Measurements from ENCODE around the gene YPEL3.
A peak's percentile ranks its signal among the peaks of the same experiment; 100 is the strongest.

Gene YPEL3

GRCh38 chr16:30096105-30096861 is at the start of gene YPEL3:
TSS of gene YPEL3 (minus strand) at chr16:30096213. CDS start at chr16:30095482, 731 bp downstream.
- Histone ChIP-seq H3K4me3 (ENCODE audit: low read length) (peak within 1 kb of the TSS; percentile 65), H3K9me3 (ENCODE audit: insufficient read depth, low read depth, low read length) (peaks cover 22% of the 10 kb centered on the region), H3K9ac (ENCODE audit: low read depth, low read length) (peak within 1 kb of the TSS; percentile 87; the same call in 1 of the 2 replicates), H3K27ac (ENCODE audit: low read length) (peak within 1 kb of the TSS; percentile 78), H3K4me1 (ENCODE audit: insufficient read depth, low read length) (peaks cover 8% of the 10 kb centered on the region; the same call in 1 of the 2 replicates), H3K27me3 (ENCODE audit: insufficient read depth, low read length) (no peaks in the 10 kb centered on the region), H3K36me3 (ENCODE audit: insufficient read depth, low read depth, low read length) (peaks cover 14% of the 10 kb centered on the region)

- H3K27me3 ChIP-seq (ENCODE audit: insufficient read depth, low read length), result no peaks in the 10 kb centered on the region
- no peak overlapping the region for H3K9ac ChIP-seq (ENCODE audit: low read depth, low read length)
- no peak overlapping the region for H3K4me3 ChIP-seq (ENCODE audit: low read length)
- H3K4me1 ChIP-seq (ENCODE audit: insufficient read depth, low read length), result no peaks in the 10 kb centered on the region
- H3K36me3 ChIP-seq (ENCODE audit: insufficient read depth, low read depth, low read length), result no peaks in the 10 kb centered on the region
- H3K27ac ChIP-seq (ENCODE audit: low read length), result no peak overlapping the region
- H3K9me3 ChIP-seq (ENCODE audit: insufficient read depth, low read depth, low read length), result 0 out of 2 replicates have a peak, but pooled peaks cover 9% of the 10 kb centered on the region
Observed at GRCh38 chr16:30145657-30146056, 49.6 kb upstream of the YPEL3 start.

GRCh38 chr16:30144917-30145316 is 48.9 kb upstream of the YPEL3 start:
- Histone ChIP-seq H3K9ac (ENCODE audit: low read depth, low read length) (no peak overlapping the region), H3K9me3 (ENCODE audit: insufficient read depth, low read depth, low read length) (0 out of 2 replicates have a peak, but pooled peaks cover 9% of the 10 kb centered on the region), H3K4me3 (ENCODE audit: low read length) (no peak overlapping the region), H3K4me1 (ENCODE audit: insufficient read depth, low read length) (no peaks in the 10 kb centered on the region), H3K36me3 (ENCODE audit: insufficient read depth, low read depth, low read length) (no peaks in the 10 kb centered on the region), H3K27ac (ENCODE audit: low read length) (no peak overlapping the region), H3K27me3 (ENCODE audit: insufficient read depth, low read length) (no peaks in the 10 kb centered on the region)

GRCh38 chr16:30144017-30144416 is 48.0 kb upstream of the YPEL3 start:
- H3K4me1 ChIP-seq (ENCODE audit: insufficient read depth, low read length), result no peaks in the 10 kb centered on the region
- no peak overlapping the region for H3K9ac ChIP-seq (ENCODE audit: low read depth, low read length)
- H3K27ac ChIP-seq (ENCODE audit: low read length), result no peak overlapping the region
- 0 out of 2 replicates have a peak, but pooled peaks cover 1% of the 10 kb centered on the region for H3K9me3 ChIP-seq (ENCODE audit: insufficient read depth, low read depth, low read length)
- no peaks in the 10 kb centered on the region for H3K27me3 ChIP-seq (ENCODE audit: insufficient read depth, low read length)
- no peaks in the 10 kb centered on the region for H3K36me3 ChIP-seq (ENCODE audit: insufficient read depth, low read depth, low read length)
- H3K4me3 ChIP-seq (ENCODE audit: low read length), result no peak overlapping the region

GRCh38 chr16:30143347-30143702 is 47.3 kb upstream of the YPEL3 start:
- Histone ChIP-seq H3K9me3 (ENCODE audit: insufficient read depth, low read depth, low read length) (no peaks in the 10 kb centered on the region), H3K4me3 (ENCODE audit: low read length) (no peak overlapping the region), H3K27ac (ENCODE audit: low read length) (no peak overlapping the region), H3K36me3 (ENCODE audit: insufficient read depth, low read depth, low read length) (no peaks in the 10 kb centered on the region), H3K4me1 (ENCODE audit: insufficient read depth, low read length) (no peaks in the 10 kb centered on the region), H3K9ac (ENCODE audit: low read depth, low read length) (no peak overlapping the region), H3K27me3 (ENCODE audit: insufficient read depth, low read length) (no peaks in the 10 kb centered on the region)

GRCh38 chr16:30142672-30143346 is 46.8 kb upstream of the YPEL3 start:
- Histone ChIP-seq H3K27me3 (ENCODE audit: insufficient read depth, low read length) (no peaks in the 10 kb centered on the region), H3K27ac (ENCODE audit: low read length) (no peak overlapping the region), H3K9ac (ENCODE audit: low read depth, low read length) (no peak overlapping the region), H3K9me3 (ENCODE audit: insufficient read depth, low read depth, low read length) (no peaks in the 10 kb centered on the region), H3K36me3 (ENCODE audit: insufficient read depth, low read depth, low read length) (no peaks in the 10 kb centered on the region), H3K4me3 (ENCODE audit: low read length) (no peak overlapping the region), H3K4me1 (ENCODE audit: insufficient read depth, low read length) (no peaks in the 10 kb centered on the region)

- Histone ChIP-seq H3K27ac (ENCODE audit: low read length) (no peak overlapping the region), H3K36me3 (ENCODE audit: insufficient read depth, low read depth, low read length) (no peaks in the 10 kb centered on the region), H3K9me3 (ENCODE audit: insufficient read depth, low read depth, low read length) (no peaks in the 10 kb centered on the region), H3K27me3 (ENCODE audit: insufficient read depth, low read length) (no peaks in the 10 kb centered on the region), H3K4me3 (ENCODE audit: low read length) (no peak overlapping the region), H3K4me1 (ENCODE audit: insufficient read depth, low read length) (no peaks in the 10 kb centered on the region), H3K9ac (ENCODE audit: low read depth, low read length) (no peak overlapping the region)
Observed at GRCh38 chr16:30141750-30142149, 45.7 kb upstream of the YPEL3 start.

GRCh38 chr16:30139583-30140481 is 43.8 kb upstream of the YPEL3 start:
- no peaks in the 10 kb centered on the region for H3K36me3 ChIP-seq (ENCODE audit: insufficient read depth, low read depth, low read length)
- H3K9me3 ChIP-seq (ENCODE audit: insufficient read depth, low read depth, low read length), result no peaks in the 10 kb centered on the region
- no peak overlapping the region for H3K4me3 ChIP-seq (ENCODE audit: low read length)
- no peaks in the 10 kb centered on the region for H3K4me1 ChIP-seq (ENCODE audit: insufficient read depth, low read length)
- H3K27ac ChIP-seq (ENCODE audit: low read length), result no peak overlapping the region
- no peak overlapping the region for H3K9ac ChIP-seq (ENCODE audit: low read depth, low read length)
- no peaks in the 10 kb centered on the region for H3K27me3 ChIP-seq (ENCODE audit: insufficient read depth, low read length)

GRCh38 chr16:30137897-30138296 is 41.9 kb upstream of the YPEL3 start:
- no peaks in the 10 kb centered on the region for H3K9me3 ChIP-seq (ENCODE audit: insufficient read depth, low read depth, low read length)
- H3K27ac ChIP-seq (ENCODE audit: low read length), result no peak overlapping the region
- H3K36me3 ChIP-seq (ENCODE audit: insufficient read depth, low read depth, low read length), result no peaks in the 10 kb centered on the region
- no peak overlapping the region for H3K9ac ChIP-seq (ENCODE audit: low read depth, low read length)
- H3K4me1 ChIP-seq (ENCODE audit: insufficient read depth, low read length), result no peaks in the 10 kb centered on the region
- H3K4me3 ChIP-seq (ENCODE audit: low read length), result no peak overlapping the region
- no peaks in the 10 kb centered on the region for H3K27me3 ChIP-seq (ENCODE audit: insufficient read depth, low read length)

GRCh38 chr16:30136971-30137605 is 41.1 kb upstream of the YPEL3 start:
- no peak overlapping the region for H3K4me3 ChIP-seq (ENCODE audit: low read length)
- H3K9ac ChIP-seq (ENCODE audit: low read depth, low read length), result no peak overlapping the region
- no peak overlapping the region for H3K27ac ChIP-seq (ENCODE audit: low read length)
- no peaks in the 10 kb centered on the region for H3K27me3 ChIP-seq (ENCODE audit: insufficient read depth, low read length)
- no peaks in the 10 kb centered on the region for H3K9me3 ChIP-seq (ENCODE audit: insufficient read depth, low read depth, low read length)
- no peaks in the 10 kb centered on the region for H3K4me1 ChIP-seq (ENCODE audit: insufficient read depth, low read length)
- H3K36me3 ChIP-seq (ENCODE audit: insufficient read depth, low read depth, low read length), result no peaks in the 10 kb centered on the region

GRCh38 chr16:30132591-30132990 is 36.6 kb upstream of the YPEL3 start:
- no peak overlapping the region for H3K9ac ChIP-seq (ENCODE audit: low read depth, low read length)
- no peak overlapping the region for H3K4me3 ChIP-seq (ENCODE audit: low read length)
- no peaks in the 10 kb centered on the region for H3K27me3 ChIP-seq (ENCODE audit: insufficient read depth, low read length)
- no peaks in the 10 kb centered on the region for H3K36me3 ChIP-seq (ENCODE audit: insufficient read depth, low read depth, low read length)
- H3K9me3 ChIP-seq (ENCODE audit: insufficient read depth, low read depth, low read length), result no peaks in the 10 kb centered on the region
- H3K4me1 ChIP-seq (ENCODE audit: insufficient read depth, low read length), result no peaks in the 10 kb centered on the region
- no peak overlapping the region for H3K27ac ChIP-seq (ENCODE audit: low read length)

All from iPS-20b (cell line).